Measurements from ENCODE around the gene SRSF10.

DNA sequence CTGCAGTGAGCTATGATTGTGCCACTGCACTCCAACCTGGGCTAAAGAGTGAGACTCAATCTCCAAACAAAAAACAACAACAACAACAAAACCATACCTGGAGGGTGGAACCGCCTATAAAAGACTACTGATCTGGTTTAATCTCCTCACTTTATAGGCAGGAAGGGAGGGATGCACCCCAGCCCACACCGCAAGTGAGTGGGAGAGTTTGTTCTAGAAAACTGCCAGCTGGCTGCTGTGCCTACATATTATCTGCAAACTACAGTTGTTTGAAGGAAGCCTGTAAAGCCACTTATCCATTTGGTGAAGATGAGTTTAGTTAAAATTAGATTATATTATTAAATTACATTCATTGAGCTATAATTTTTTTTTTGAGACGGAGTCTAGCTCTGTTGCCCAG is 9.1 kb upstream of the SRSF10 start:
- TF ChIP-seq, protein P1, sequence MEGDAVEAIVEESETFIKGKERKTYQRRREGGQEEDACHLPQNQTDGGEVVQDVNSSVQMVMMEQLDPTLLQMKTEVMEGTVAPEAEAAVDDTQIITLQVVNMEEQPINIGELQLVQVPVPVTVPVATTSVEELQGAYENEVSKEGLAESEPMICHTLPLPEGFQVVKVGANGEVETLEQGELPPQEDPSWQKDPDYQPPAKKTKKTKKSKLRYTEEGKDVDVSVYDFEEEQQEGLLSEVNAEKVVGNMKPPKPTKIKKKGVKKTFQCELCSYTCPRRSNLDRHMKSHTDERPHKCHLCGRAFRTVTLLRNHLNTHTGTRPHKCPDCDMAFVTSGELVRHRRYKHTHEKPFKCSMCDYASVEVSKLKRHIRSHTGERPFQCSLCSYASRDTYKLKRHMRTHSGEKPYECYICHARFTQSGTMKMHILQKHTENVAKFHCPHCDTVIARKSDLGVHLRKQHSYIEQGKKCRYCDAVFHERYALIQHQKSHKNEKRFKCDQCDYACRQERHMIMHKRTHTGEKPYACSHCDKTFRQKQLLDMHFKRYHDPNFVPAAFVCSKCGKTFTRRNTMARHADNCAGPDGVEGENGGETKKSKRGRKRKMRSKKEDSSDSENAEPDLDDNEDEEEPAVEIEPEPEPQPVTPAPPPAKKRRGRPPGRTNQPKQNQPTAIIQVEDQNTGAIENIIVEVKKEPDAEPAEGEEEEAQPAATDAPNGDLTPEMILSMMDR (IDR thresholded peaks at IDR 0.05; ENCODE audit: low read length): no peak
- TF ChIP-seq EZH2 (optimal IDR thresholded peaks at IDR 0.05; ENCODE audit: low read depth, low read length): no peak

Data from MM.1S (cell line).